Tibial nerve (tissue), 4 donors: ENCODE results near the gene UMAD1.

Experiments
- EP300 ChIP-seq, 2 donors: sonication (generic); formaldehyde crosslinking; IDR thresholded peaks; one replicate each; pipeline ENCODE4 v1.6.1; 2017; ENCODE audit warnings: antibody characterized with exemption in 2 of 2, mild to moderate bottlenecking in 1 of 2
- POLR2A ChIP-seq, 2 donors: fragments of 450-650 bp; IDR thresholded peaks; one replicate each; pipeline ENCODE4 v1.6.1; 2017; ENCODE audit warnings: antibody characterized with exemption in 2 of 2, mild to moderate bottlenecking in 2 of 2, moderate library complexity in 2 of 2
- TF ChIP-seq, protein P1 (sequence below), 5 experiments: fragments of 200-600 bp in 3 of 5; fragments of 450-650 bp in 2 of 5; sonication (generic) in 3 of 5; IDR thresholded peaks; one replicate each; pipeline ENCODE4 v1.5.1; 2016 to 2019; ENCODE audit warnings: antibody characterized with exemption in 5 of 5, mild to moderate bottlenecking in 3 of 5, moderate library complexity in 2 of 5

DNA sequence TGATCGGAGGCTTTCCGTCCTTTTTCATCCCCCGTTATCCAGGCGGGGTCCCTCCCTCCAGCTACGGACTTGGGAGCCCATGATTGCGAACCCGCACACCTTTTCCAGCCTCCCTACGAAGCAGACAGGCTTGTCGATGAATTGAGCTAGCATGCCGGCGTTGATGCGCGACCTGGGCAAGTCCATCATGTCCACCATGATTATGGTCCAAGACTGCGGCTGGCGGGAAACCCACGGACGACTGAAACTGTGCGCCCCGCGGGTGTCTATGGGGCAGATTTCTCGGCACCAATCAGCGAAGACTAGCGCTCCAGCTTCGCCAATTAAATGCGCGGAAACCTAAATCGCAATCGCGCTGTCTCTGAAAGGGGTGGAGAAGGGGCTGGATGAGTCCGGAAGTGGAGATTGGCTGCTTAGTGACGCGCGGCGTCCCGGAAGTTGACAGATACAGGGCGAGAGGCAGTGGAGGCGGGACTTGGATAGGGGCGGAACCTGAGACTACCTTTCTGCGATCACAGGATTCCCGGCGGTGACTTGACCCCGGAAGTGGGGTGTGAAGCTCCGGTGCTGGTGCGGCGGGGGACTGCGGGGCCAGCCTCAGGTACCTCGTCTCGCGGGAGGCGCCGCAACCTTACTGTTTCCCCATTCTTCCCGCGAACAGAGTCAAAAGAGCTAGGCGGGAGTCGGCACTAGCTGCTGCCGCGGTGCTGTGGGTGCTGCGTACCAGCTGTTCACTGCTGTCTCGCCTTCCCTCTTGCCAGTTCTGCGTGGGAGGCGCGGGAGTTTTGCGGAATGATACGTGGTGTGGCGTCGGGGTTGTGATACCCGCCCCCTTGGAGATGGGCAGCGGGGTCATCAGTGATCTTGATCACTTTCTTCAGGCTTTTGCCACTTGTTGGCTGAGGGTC lies at the start of gene UMAD1:
- peak; percentile 86 to 91 for TF ChIP-seq EP300 (IDR thresholded peaks at IDR 0.05)
- peak; percentile 13 to 73 for TF ChIP-seq POLR2A (IDR thresholded peaks at IDR 0.05)
- TF ChIP-seq, protein P1, sequence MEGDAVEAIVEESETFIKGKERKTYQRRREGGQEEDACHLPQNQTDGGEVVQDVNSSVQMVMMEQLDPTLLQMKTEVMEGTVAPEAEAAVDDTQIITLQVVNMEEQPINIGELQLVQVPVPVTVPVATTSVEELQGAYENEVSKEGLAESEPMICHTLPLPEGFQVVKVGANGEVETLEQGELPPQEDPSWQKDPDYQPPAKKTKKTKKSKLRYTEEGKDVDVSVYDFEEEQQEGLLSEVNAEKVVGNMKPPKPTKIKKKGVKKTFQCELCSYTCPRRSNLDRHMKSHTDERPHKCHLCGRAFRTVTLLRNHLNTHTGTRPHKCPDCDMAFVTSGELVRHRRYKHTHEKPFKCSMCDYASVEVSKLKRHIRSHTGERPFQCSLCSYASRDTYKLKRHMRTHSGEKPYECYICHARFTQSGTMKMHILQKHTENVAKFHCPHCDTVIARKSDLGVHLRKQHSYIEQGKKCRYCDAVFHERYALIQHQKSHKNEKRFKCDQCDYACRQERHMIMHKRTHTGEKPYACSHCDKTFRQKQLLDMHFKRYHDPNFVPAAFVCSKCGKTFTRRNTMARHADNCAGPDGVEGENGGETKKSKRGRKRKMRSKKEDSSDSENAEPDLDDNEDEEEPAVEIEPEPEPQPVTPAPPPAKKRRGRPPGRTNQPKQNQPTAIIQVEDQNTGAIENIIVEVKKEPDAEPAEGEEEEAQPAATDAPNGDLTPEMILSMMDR (IDR thresholded peaks at IDR 0.05): no peak
